Prostate gland (tissue), 2 donors: ENCODE data around the gene SEPTIN2. TPM values are rescaled to one million over a fixed set of nuclear protein-coding genes. Genes with fewer than 3 reads are reported as not detected.

ENCODE experiments used
- DNase-seq: peaks from one replicate; pipeline ENCODE4 v3.0.0-alpha.2; 2019; ENCODE audit warnings: low spot score
- H3K27ac ChIP-seq, 2 donors: fragments of 200-600 bp; sonication (generic); 2 replicates each; pipeline ENCODE4 v1.5.1; 2017 to 2019
- H3K27me3 ChIP-seq: fragments of 200-600 bp; sonication (generic); replicated peaks from 2 replicates; pipeline ENCODE4 v1.5.1; 2019; ENCODE audit not compliant: insufficient read depth
- H3K36me3 ChIP-seq, 2 donors: fragments of 200-600 bp; sonication (generic); 1 replicate in 1 of 2; 2 replicates in 1 of 2; pipeline versions ENCODE4 v1.5.1 to v1.8.1; 2017 to 2019
- H3K4me1 ChIP-seq: fragments of 200-600 bp; sonication (generic); replicated peaks from 2 replicates; pipeline ENCODE4 v1.5.1; 2019
- H3K4me3 ChIP-seq, 2 donors: fragments of 200-600 bp; sonication (generic); 2 replicates each; pipeline ENCODE4 v1.5.1; 2017 to 2019
- H3K9me3 ChIP-seq: fragments of 200-600 bp; sonication (generic); 2 replicates; pipeline ENCODE4 v1.5.1; 2017
- CTCF ChIP-seq, 4 experiments: fragments of 200-600 bp in 2 of 4; fragments of 450-650 bp in 2 of 4; sonication (generic) in 2 of 4; IDR thresholded peaks; 1 replicate in 3 of 4; 2 replicates in 1 of 4; pipeline ENCODE4 v1.5.1; 2016 to 2019; ENCODE audit warnings: antibody characterized with exemption in 4 of 4, mild to moderate bottlenecking in 2 of 4, moderate library complexity in 2 of 4
- POLR2A ChIP-seq: fragments of 450-650 bp; IDR thresholded peaks from one replicate; pipeline ENCODE4 v1.6.1; 2016; ENCODE audit warnings: antibody characterized with exemption, mild to moderate bottlenecking
- POLR2AphosphoS5 ChIP-seq: sonication (generic); formaldehyde crosslinking; IDR thresholded peaks from one replicate; pipeline ENCODE4 v1.6.1; 2017; ENCODE audit warnings: antibody characterized with exemption
- WGBS: methylation state at CpG from one replicate; pipeline ENCODE4 v1.1.5; 2018; 5-methylcytosine and 5-hydroxymethylcytosine counted together
- intact Hi-C: fragments of 100-400 bp; cut with DNase I; formaldehyde crosslinking; loops from one replicate; pipeline ENCODE4 v1.14.2; 2022
- total RNA-seq, 2 donors: library from RNA; depleted of rRNA; stranded (reverse); fragments of >200 nt; gene quantifications; one replicate each; pipeline ENCODE4 v1.1.0, GENCODE V29; 2016

Gene SEPTIN2
- total RNA-seq, 2 donors from 2014 or later: 202 to 284 TPM

- intact Hi-C loops: no loop called here
- DNase-seq: no peak
- WGBS: 86% methylated on average over 18 of the region's 18 CpGs
- H3K36me3 ChIP-seq: no peaks in the 10 kb centered on the region
- H3K4me1 ChIP-seq: no peaks in the 10 kb centered on the region
- H3K27ac ChIP-seq: no peak overlapping the region
- H3K9me3 ChIP-seq: no peaks in the 10 kb centered on the region
- TF ChIP-seq POLR2A (no peak), POLR2AphosphoS5 (no peak), CTCF (IDR thresholded peaks at IDR 0.05) (no peak)
- H3K27me3 ChIP-seq: no peaks in the 10 kb centered on the region
- H3K4me3 ChIP-seq: no peak overlapping the region
These were observed 6.8 kb upstream of the SEPTIN2 start for GRCh38 chr2:241308832-241309500.

GRCh38 chr2:241309684-241310117 lies 6.0 kb upstream of the SEPTIN2 start:
- TF ChIP-seq POLR2A (no peak), CTCF (IDR thresholded peaks at IDR 0.05) (no peak), POLR2AphosphoS5 (no peak)
- DNase-seq: no peak
- WGBS: 61% methylated on average over 2 of the region's 2 CpGs
- Histone ChIP-seq H3K4me3 (no peak overlapping the region), H3K36me3 (no peaks in the 10 kb centered on the region), H3K4me1 (no peaks in the 10 kb centered on the region), H3K27me3 (no peaks in the 10 kb centered on the region), H3K9me3 (no peaks in the 10 kb centered on the region), H3K27ac (no peak overlapping the region)
- intact Hi-C loops: loop anchor here (10.0 kb wide), 1 partner anchor 325 kb away; the partner anchor contains the start of genes ATG4B and THAP4

- TF ChIP-seq CTCF (IDR thresholded peaks at IDR 0.05) (no peak), POLR2AphosphoS5 (no peak), POLR2A (no peak)
- Histone ChIP-seq H3K4me1 (no peaks in the 10 kb centered on the region), H3K27ac (no peak overlapping the region), H3K27me3 (no peaks in the 10 kb centered on the region), H3K9me3 (no peaks in the 10 kb centered on the region), H3K36me3 (no peaks in the 10 kb centered on the region), H3K4me3 (no peak overlapping the region)
- no peak for DNase-seq
- intact Hi-C loops: loop anchor here (10.0 kb wide), 1 partner anchor 324 kb away; the partner anchor contains the start of genes ATG4B and THAP4
- 83% methylated on average over 13 of the region's 13 CpGs for WGBS
These were observed 4.7 kb upstream of the SEPTIN2 start for GRCh38 chr2:241310917-241311566.

- no peak overlapping the region for H3K27ac ChIP-seq
- no peak for TF ChIP-seq POLR2A
- TF ChIP-seq POLR2AphosphoS5: no peak
- TF ChIP-seq CTCF (IDR thresholded peaks at IDR 0.05): no peak
- intact Hi-C loops: loop anchor here (10.0 kb wide), 1 partner anchor 323 kb away; the partner anchor contains the start of genes ATG4B and THAP4
- 48% methylated on average over 4 of the region's 4 CpGs for WGBS
- no peaks in the 10 kb centered on the region for H3K4me1 ChIP-seq
- no peaks in the 10 kb centered on the region for H3K36me3 ChIP-seq
- DNase-seq: no peak
- H3K4me3 ChIP-seq: no peak overlapping the region
- no peaks in the 10 kb centered on the region for H3K9me3 ChIP-seq
- no peaks in the 10 kb centered on the region for H3K27me3 ChIP-seq
These were observed 3.6 kb upstream of the SEPTIN2 start for GRCh38 chr2:241312082-241312481.
